ENCODE data around the gene WASHC2A.
A peak's percentile ranks its signal among the peaks of the same experiment; 100 is the strongest.
"Not testable (repeated sequence)": the region's sequence is repeated elsewhere in the genome, so short reads cannot be mapped to it uniquely, and the experiment has no call there.

The WASHC2A gene

DNA sequence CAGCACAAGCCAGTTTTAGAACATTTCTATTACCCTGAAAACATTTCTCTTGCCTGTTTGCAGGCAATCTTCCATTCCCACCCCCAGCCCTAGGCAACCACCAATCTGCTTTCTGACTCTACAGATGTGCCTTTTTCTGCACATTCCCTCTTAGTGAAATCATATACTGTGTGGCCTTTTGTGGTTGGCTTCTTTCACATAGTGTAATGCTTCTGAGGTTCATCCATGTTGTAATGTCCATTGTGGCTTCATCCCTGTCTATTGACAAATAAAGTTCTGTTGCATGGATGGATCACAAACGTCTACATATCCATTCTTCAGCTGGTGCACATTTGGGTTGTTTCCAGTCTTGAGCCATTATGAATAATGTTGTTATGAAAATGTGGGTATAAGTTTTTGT is 77.8 kb downstream of the WASHC2A start:
- peak; percentile 65 for DNase-seq (ENCODE audit: low read depth)

DNA sequence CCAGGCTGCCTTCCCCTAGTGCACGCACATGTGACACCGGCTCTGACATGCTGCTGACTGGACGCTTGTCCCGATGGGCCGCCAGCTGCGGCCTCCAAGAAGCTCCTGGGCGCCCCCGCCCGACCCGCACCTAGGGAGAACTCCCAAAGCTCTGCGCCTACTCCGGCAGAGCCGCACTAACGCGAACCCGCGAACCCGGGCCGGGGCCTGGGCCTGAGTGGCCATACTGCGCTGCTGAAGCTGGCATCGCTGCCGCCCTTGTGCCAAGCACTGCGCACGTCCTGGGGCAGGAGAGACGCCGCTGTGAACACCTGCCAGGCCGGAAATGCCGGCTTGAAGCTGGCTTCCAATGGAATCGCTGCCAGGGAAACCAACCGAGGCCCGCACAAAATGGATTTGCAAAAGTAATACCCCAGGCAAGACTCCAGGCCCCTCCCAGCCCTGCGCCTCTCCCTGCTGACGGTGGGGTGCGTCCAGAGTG is 85.1 kb downstream of the WASHC2A start:
- no peak for DNase-seq (ENCODE audit: low read depth)

DNA sequence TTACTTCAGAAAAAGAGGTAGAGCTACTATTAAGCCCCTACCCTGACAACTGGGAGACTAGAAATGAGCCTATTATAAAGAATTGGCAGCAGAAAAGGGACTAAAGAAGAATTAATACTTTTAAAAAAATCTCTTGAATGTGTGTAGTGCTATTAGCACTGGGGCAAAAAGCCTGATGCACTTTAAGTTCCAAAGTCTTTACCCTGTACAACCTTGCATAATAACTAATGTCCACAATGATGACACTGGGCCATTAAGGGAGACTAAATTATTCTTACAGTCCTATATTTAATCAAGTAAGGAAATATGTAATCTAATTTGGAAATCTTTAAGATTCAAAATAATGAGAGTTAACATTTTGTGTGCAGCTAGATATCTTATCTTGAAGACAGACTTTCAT is 90.1 kb downstream of the WASHC2A start:
- not testable (repeated sequence) for DNase-seq (ENCODE audit: low read depth)

DNA sequence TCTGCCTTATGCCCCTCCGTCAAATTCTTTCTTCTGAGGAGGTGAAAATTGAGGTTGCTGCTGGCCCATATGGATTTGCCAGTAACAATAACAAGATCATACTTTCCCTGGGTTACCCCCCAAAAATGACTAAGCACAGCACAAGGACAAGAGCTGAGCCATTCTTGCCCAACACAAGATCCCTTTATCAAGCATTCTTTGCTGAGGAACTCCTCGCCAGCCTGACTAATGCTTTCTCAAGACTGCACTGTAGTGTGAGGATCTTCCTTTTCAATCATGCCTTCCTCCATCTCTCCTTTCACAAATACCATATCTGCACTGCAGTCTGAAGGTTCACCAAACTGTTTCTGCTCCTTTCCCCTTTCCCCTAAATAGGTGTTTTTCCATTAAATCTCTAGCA is 92.1 kb downstream of the WASHC2A start:
- peak; percentile 36 for DNase-seq (ENCODE audit: low read depth)

DNA sequence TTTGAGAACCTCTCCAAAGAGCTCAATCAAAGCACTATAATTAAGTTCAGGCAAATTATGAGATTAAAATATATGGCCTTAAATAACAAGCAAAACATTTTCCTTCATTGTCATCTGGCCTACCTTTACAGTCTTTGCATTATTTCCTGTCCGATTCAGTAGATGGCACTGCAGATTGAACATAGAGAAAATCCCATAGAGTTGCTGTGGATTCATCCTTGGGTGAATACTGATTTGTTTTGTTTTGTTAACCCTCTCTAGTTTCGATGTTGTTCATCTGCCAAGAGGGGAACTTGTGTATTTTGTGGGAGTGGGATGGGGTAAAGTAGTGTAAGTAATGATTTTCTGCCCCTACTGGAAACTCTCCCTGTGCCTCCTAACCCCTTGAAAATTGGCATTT is 97.3 kb downstream of the WASHC2A start:
- not testable (repeated sequence) for DNase-seq (ENCODE audit: low read depth)

DNA sequence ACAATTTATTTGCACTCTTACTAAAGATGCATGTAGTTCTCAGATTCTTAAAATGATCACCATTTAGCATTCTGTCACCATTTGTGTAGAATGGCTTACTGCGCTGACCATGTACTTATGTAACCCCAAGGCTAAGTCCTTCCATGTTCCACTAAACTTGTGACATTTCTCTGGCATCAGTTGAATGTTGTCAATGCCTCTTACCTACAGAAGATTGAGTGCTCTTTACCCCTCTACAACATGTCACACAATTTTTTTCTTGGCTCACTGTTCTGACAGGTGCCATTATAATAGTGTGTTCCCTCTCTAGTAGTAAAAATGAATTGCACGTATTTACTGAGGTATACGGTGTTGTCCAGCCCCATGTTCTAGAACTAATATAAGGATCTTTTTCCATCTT is 100.1 kb downstream of the WASHC2A start:
- not testable (repeated sequence) for DNase-seq (ENCODE audit: low read depth)

DNA sequence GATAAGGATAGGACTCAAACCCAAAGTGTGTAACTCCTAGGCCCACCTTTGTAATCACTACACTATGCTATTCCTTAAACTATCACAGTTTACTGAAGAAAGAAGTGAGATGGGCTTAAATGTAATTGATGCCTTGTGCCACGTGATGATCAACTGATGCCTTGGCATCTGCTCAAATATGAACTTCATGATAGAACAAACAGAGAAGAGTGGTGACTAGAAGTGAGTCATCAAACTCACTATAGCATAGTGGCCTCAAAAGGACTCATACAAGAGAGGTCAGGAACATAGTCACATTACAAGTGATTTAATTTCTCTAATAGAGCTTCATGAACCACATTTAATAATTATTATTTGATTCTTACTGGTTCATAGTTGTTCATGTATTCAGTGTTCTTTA is 101.8 kb downstream of the WASHC2A start:
- peak; percentile 37 for DNase-seq (ENCODE audit: low read depth)

DNA sequence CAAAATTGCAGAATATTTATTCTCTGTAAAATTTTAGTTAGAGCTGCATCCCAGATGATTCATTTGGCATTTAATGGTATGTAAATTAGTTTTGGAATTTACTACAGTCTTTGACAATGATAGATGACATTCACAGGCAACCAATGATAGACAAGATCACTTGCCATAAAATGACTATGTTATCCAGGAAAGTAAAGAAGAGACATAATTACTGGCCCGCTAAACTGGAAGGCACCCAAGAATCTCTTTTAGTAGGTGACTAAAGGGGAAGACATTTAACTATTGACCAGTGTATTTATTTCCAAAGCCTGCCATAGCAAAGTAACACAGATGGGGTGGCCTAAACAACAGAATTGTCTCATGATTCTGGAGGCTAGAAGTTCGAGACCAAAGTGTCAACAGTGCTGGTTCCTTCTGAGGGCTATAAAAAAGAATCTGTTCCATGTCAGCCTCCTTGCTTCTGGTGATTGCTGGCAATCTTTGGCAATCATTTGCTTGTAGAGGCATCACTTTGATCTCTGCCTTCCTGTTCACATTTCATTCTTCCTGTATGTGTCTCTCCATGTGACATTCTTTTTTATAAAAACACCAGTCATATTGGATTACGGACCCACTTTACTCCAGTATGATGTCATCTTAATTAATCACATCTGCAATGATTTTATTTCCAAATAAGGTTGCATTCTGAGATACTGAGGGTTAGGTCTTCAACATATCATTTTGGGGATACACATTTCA is 107.2 kb downstream of the WASHC2A start:
- DNase-seq (ENCODE audit: low read depth): peak; percentile 63

Data from fibroblast of gingiva (primary cell).